SU-DHL-6 (cell line): ENCODE measurements around the gene NDUFB10.

Experiments used
- H2AFZ ChIP-seq: fragments of 200-600 bp; sonication (generic); 2 replicates; pipeline ENCODE4 v1.6.1; 2014; ENCODE audit warnings: low read depth, mild to moderate bottlenecking, moderate library complexity, mixed read lengths, antibody characterized with exemption, low read length; ENCODE audit not compliant: severe bottlenecking
- H3F3A ChIP-seq: fragments of 200-600 bp; shearing (Covaris generic); 2 replicates; pipeline ENCODE4 v1.6.0; 2016; ENCODE audit warnings: antibody characterized with exemption, mild to moderate bottlenecking; ENCODE audit not compliant: insufficient read depth
- H3K27ac ChIP-seq: fragments of 200-600 bp; sonication (generic); 2 replicates; pipeline ENCODE4 v1.5.1; 2016; ENCODE audit warnings: low read depth, mild to moderate bottlenecking, low read length, moderate library complexity, mixed read lengths
- H3K27me3 ChIP-seq: fragments of 200-600 bp; sonication (generic), shearing (Covaris generic); 2 replicates; pipeline ENCODE4 v1.6.0; 2014; ENCODE audit warnings: mild to moderate bottlenecking, low read length
- H3K36me3 ChIP-seq: fragments of 200-600 bp; sonication (generic); 2 replicates; pipeline ENCODE4 v1.6.1; 2014; ENCODE audit warnings: mild to moderate bottlenecking, low read length, mixed read lengths
- H3K4me2 ChIP-seq: fragments of 300-600, 200-600 bp; shearing (Covaris generic), sonication (generic); 2 replicates; pipeline ENCODE4 v1.6.0; 2014; ENCODE audit warnings: low read length, low read depth, mild to moderate bottlenecking; ENCODE audit not compliant: poor library complexity, severe bottlenecking
- H3K4me3 ChIP-seq: fragments of 200-600 bp; sonication (generic); 2 replicates; pipeline ENCODE4 v1.5.1; 2014; ENCODE audit warnings: antibody characterized with exemption, low read length, mild to moderate bottlenecking, mixed read lengths; ENCODE audit not compliant: insufficient read depth, poor library complexity, severe bottlenecking
- H3K79me2 ChIP-seq: fragments of 200-600 bp; sonication (generic); 2 replicates; pipeline ENCODE4 v1.6.1; 2014; ENCODE audit warnings: mild to moderate bottlenecking, low read length, moderate library complexity; ENCODE audit not compliant: insufficient read depth
- H3K9ac ChIP-seq: fragments of 200-600 bp; sonication (generic); 2 replicates; pipeline ENCODE4 v1.7.0; 2014; ENCODE audit warnings: mild to moderate bottlenecking, low read length
- H3K9me2 ChIP-seq: fragments of 200-600 bp; sonication (generic); replicated peaks from 2 replicates; pipeline ENCODE4 v1.6.1; 2014; ENCODE audit warnings: low read length; ENCODE audit not compliant: insufficient read depth
- H3K9me3 ChIP-seq: fragments of 200-600 bp; sonication (generic); 2 replicates; pipeline ENCODE4 v1.6.1; 2014; ENCODE audit warnings: low read length, mixed read lengths; ENCODE audit not compliant: insufficient read depth
- H4K20me1 ChIP-seq: fragments of 200-600 bp; sonication (generic); 2 replicates; pipeline ENCODE4 v1.6.1; 2014; ENCODE audit warnings: low read depth, mild to moderate bottlenecking, antibody characterized with exemption, low read length, moderate library complexity, mixed read lengths
- CTCF ChIP-seq: fragments of 200-600 bp; sonication (generic); IDR thresholded peaks from one replicate; pipeline ENCODE4 v1.5.1; 2017; ENCODE audit warnings: antibody characterized with exemption, mild to moderate bottlenecking, low read length, moderate library complexity; ENCODE audit not compliant: insufficient read depth, poor library complexity, severe bottlenecking
- EZH2phosphoT487 ChIP-seq: fragments of 200-600 bp; sonication (generic), shearing (Covaris generic); conservative IDR thresholded peaks from 2 replicates; pipeline ENCODE4 v1.6.1; 2018; ENCODE audit warnings: mild to moderate bottlenecking, antibody characterized with exemption, low read length, moderate library complexity, mixed read lengths

The NDUFB10 gene

DNA sequence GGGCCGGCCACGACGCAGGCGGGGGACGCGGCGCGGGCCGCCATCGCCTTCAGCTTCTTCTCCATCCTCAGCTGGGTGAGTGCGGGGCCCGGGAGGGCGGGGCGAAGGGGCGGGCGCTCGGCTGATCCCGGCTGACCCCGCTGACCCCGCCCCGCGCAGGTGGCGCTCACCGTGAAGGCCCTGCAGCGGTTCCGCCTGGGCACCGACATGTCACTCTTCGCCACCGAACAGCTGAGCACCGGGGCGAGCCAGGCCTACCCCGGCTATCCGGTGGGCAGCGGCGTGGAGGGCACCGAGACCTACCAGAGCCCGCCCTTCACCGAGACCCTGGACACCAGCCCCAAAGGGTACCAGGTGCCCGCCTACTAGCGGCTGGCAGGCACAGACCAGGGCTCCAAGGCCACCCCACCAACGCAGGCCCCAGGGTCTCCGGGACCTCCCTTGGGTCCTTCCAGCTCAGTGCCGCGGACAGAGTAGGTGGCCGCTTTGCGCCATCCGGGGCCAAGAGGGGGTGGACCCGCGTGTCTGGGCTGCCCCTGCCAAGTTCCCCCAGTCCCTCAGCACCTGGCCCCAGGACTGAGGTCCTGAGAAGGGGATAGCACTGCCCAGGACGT is 33.5 kb downstream of the NDUFB10 start:
- Histone ChIP-seq H3K9me3 (no peaks in the 10 kb centered on the region), H3K36me3 (no peaks in the 10 kb centered on the region), H3K79me2 (no peaks in the 10 kb centered on the region), H3K4me3 (no peak overlapping the region), H3K27me3 (no peaks in the 10 kb centered on the region), H2AFZ (no peak overlapping the region), H3K4me2 (no peak overlapping the region), H3K9ac (no peak overlapping the region), H3F3A (peaks cover 13% of the 10 kb centered on the region), H4K20me1 (no peaks in the 10 kb centered on the region), H3K27ac (no peak overlapping the region), H3K9me2 (no peaks in the 10 kb centered on the region)
- TF ChIP-seq EZH2phosphoT487: no peak
- TF ChIP-seq CTCF: no peak

DNA sequence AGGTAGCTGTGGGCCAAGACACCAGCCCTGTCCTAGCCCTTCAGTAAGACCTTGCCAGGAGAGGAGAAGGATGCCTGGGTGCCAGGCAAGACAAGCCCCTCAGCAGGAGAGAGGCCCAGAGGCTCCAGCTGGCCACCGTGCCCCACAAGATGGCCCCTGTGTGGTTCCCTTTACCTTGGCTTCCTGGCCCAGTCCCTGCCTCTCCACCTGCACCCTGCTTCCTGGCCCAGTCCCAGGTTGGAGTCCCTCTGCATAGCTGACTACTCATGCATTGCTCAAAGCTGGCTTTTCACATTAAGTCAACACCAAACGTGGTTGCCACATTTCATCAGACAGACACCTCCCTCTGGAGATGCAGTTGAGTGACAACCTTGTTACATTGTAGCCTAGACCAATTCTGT is 34.4 kb downstream of the NDUFB10 start:
- no peak overlapping the region for H2AFZ ChIP-seq
- H3K27me3 ChIP-seq: no peaks in the 10 kb centered on the region
- no peaks in the 10 kb centered on the region for H3K36me3 ChIP-seq
- no peaks in the 10 kb centered on the region for H4K20me1 ChIP-seq
- H3F3A ChIP-seq: peaks cover 13% of the 10 kb centered on the region
- no peak overlapping the region for H3K4me3 ChIP-seq
- 0 out of 2 replicates have a peak overlapping the region, but pooled peaks have one; percentile 8 for H3K27ac ChIP-seq
- H3K9ac ChIP-seq: no peak overlapping the region
- no peak overlapping the region for H3K4me2 ChIP-seq
- H3K9me3 ChIP-seq: no peaks in the 10 kb centered on the region
- no peaks in the 10 kb centered on the region for H3K79me2 ChIP-seq
- no peaks in the 10 kb centered on the region for H3K9me2 ChIP-seq
- TF ChIP-seq EZH2phosphoT487 (no peak), CTCF (no peak)

- Histone ChIP-seq H3K9me3 (no peaks in the 10 kb centered on the region), H3K4me3 (no peak overlapping the region), H2AFZ (no peak overlapping the region), H3K27ac (no peak overlapping the region), H3K4me2 (no peak overlapping the region), H3F3A (peaks cover 9% of the 10 kb centered on the region), H3K36me3 (no peaks in the 10 kb centered on the region), H4K20me1 (no peaks in the 10 kb centered on the region), H3K9ac (no peak overlapping the region), H3K79me2 (no peaks in the 10 kb centered on the region), H3K9me2 (no peaks in the 10 kb centered on the region), H3K27me3 (no peaks in the 10 kb centered on the region)
- TF ChIP-seq EZH2phosphoT487 (no peak), CTCF (no peak)
Measured at GRCh38 chr16:1997494-1998359, 38.4 kb downstream of the NDUFB10 start.
